ENCODE measurements around the gene BANF2. TPM values are rescaled to one million over a fixed set of nuclear protein-coding genes. Genes with fewer than 3 reads are reported as not detected.
"Not testable (repeated sequence)": the region's sequence is repeated elsewhere in the genome, so short reads cannot be mapped to it uniquely, and the experiment has no call there.

The BANF2 gene
- total RNA-seq, 3 donors from 2014 or later: not detected

- not testable (repeated sequence) for ATAC-seq; H3K27me3 Mint-ChIP-seq (ENCODE audit: low read depth); DNase-seq; H3K9me3 Mint-ChIP-seq; H3K4me3 Mint-ChIP-seq
- Mint-ChIP-seq H3K36me3 (ENCODE audit: insufficient read depth) (peaks cover 26% of the 10 kb centered on the region), H3K4me1 (ENCODE audit: low read depth) (peaks cover 28% of the 10 kb centered on the region)
These were observed 40.4 kb upstream of the BANF2 start for GRCh38 chr20:17659344-17659743.

- Mint-ChIP-seq H3K36me3 (ENCODE audit: insufficient read depth) (peaks cover 26% of the 10 kb centered on the region), H3K9me3 (no peaks in the 10 kb centered on the region), H3K4me1 (ENCODE audit: low read depth) (peaks cover 32% of the 10 kb centered on the region), H3K4me3 (no peak overlapping the region), H3K27me3 (ENCODE audit: low read depth) (no peaks in the 10 kb centered on the region)
- ATAC-seq (no peak), DNase-seq (no peak)
These were observed 40.0 kb upstream of the BANF2 start for GRCh38 chr20:17659801-17660200.

- H3K36me3 Mint-ChIP-seq (ENCODE audit: insufficient read depth): peaks cover 26% of the 10 kb centered on the region
- H3K9me3 Mint-ChIP-seq: no peaks in the 10 kb centered on the region
- H3K4me3 Mint-ChIP-seq: no peak overlapping the region
- no peaks in the 10 kb centered on the region for H3K27me3 Mint-ChIP-seq (ENCODE audit: low read depth)
- H3K4me1 Mint-ChIP-seq (ENCODE audit: low read depth): peaks cover 39% of the 10 kb centered on the region
- no peak for ATAC-seq
- DNase-seq: no peak
These were observed 39.1 kb upstream of the BANF2 start for GRCh38 chr20:17660667-17661066.

- Mint-ChIP-seq H3K9me3 (no peaks in the 10 kb centered on the region), H3K4me3 (no peak overlapping the region), H3K4me1 (ENCODE audit: low read depth) (peaks cover 44% of the 10 kb centered on the region), H3K27me3 (ENCODE audit: low read depth) (no peaks in the 10 kb centered on the region), H3K36me3 (ENCODE audit: insufficient read depth) (peaks cover 26% of the 10 kb centered on the region)
- ATAC-seq (no peak), DNase-seq (no peak)
These were observed 38.5 kb upstream of the BANF2 start for GRCh38 chr20:17661121-17661744.

- no peak for ATAC-seq
- Mint-ChIP-seq H3K27me3 (ENCODE audit: low read depth) (no peaks in the 10 kb centered on the region), H3K36me3 (ENCODE audit: insufficient read depth) (peaks cover 21% of the 10 kb centered on the region)
These were observed 37.3 kb upstream of the BANF2 start for GRCh38 chr20:17662333-17663039.

GRCh38 chr20:17663040-17663399 lies 36.7 kb upstream of the BANF2 start:
- DNase-seq (no peak), ATAC-seq (no peak)
- peaks cover 16% of the 10 kb centered on the region for H3K36me3 Mint-ChIP-seq (ENCODE audit: insufficient read depth)
- H3K9me3 Mint-ChIP-seq: no peaks in the 10 kb centered on the region
- H3K4me3 Mint-ChIP-seq: no peak overlapping the region
- no peaks in the 10 kb centered on the region for H3K27me3 Mint-ChIP-seq (ENCODE audit: low read depth)
- peaks cover 53% of the 10 kb centered on the region for H3K4me1 Mint-ChIP-seq (ENCODE audit: low read depth)

More at GRCh38 chr20:17662333-17663039, 37.3 kb upstream of the BANF2 start:
- Mint-ChIP-seq H3K9me3 (no peaks in the 10 kb centered on the region), H3K4me3 (no peak overlapping the region), H3K4me1 (ENCODE audit: low read depth) (peaks cover 51% of the 10 kb centered on the region)
- DNase-seq: no peak

- peaks cover 53% of the 10 kb centered on the region for H3K4me1 Mint-ChIP-seq (ENCODE audit: low read depth)
- no peak overlapping the region for H3K4me3 Mint-ChIP-seq
- peaks cover 11% of the 10 kb centered on the region for H3K36me3 Mint-ChIP-seq (ENCODE audit: insufficient read depth)
- DNase-seq (no peak), ATAC-seq (no peak)
- no peaks in the 10 kb centered on the region for H3K27me3 Mint-ChIP-seq (ENCODE audit: low read depth)
- no peaks in the 10 kb centered on the region for H3K9me3 Mint-ChIP-seq
These were observed 36.3 kb upstream of the BANF2 start for GRCh38 chr20:17663486-17663885.

GRCh38 chr20:17664025-17664633 lies 35.6 kb upstream of the BANF2 start:
- ATAC-seq (peak; percentile 53 to 56), DNase-seq (no peak)
- Mint-ChIP-seq H3K36me3 (ENCODE audit: insufficient read depth) (peaks cover 9% of the 10 kb centered on the region), H3K4me1 (ENCODE audit: low read depth) (peaks cover 54% of the 10 kb centered on the region), H3K4me3 (no peak overlapping the region), H3K9me3 (no peaks in the 10 kb centered on the region), H3K27me3 (ENCODE audit: low read depth) (no peaks in the 10 kb centered on the region)

GRCh38 chr20:17665756-17666155 lies 34.0 kb upstream of the BANF2 start:
- Mint-ChIP-seq H3K9me3 (no peaks in the 10 kb centered on the region), H3K4me1 (ENCODE audit: low read depth) (peaks cover 57% of the 10 kb centered on the region), H3K27me3 (ENCODE audit: low read depth) (no peaks in the 10 kb centered on the region), H3K4me3 (no peak overlapping the region), H3K36me3 (ENCODE audit: insufficient read depth) (peaks cover 4% of the 10 kb centered on the region)
- DNase-seq (no peak), ATAC-seq (no peak)

GRCh38 chr20:17666481-17666880 lies 33.3 kb upstream of the BANF2 start:
- Mint-ChIP-seq H3K9me3 (no peaks in the 10 kb centered on the region), H3K4me1 (ENCODE audit: low read depth) (peaks cover 55% of the 10 kb centered on the region), H3K36me3 (ENCODE audit: insufficient read depth) (peaks cover 6% of the 10 kb centered on the region), H3K27me3 (ENCODE audit: low read depth) (no peaks in the 10 kb centered on the region), H3K4me3 (no peak overlapping the region)
- DNase-seq: no peak
- no peak for ATAC-seq

- ATAC-seq (no peak), DNase-seq (no peak)
- Mint-ChIP-seq H3K9me3 (no peaks in the 10 kb centered on the region), H3K4me3 (no peak overlapping the region), H3K36me3 (ENCODE audit: insufficient read depth) (peaks cover 6% of the 10 kb centered on the region), H3K4me1 (ENCODE audit: low read depth) (peaks cover 48% of the 10 kb centered on the region), H3K27me3 (ENCODE audit: low read depth) (no peaks in the 10 kb centered on the region)
These were observed 32.3 kb upstream of the BANF2 start for GRCh38 chr20:17667445-17667844.

GRCh38 chr20:17668432-17668831 lies 31.3 kb upstream of the BANF2 start:
- DNase-seq (no peak), ATAC-seq (no peak)
- Mint-ChIP-seq H3K4me3 (no peak overlapping the region), H3K27me3 (ENCODE audit: low read depth) (no peaks in the 10 kb centered on the region), H3K36me3 (ENCODE audit: insufficient read depth) (peaks cover 10% of the 10 kb centered on the region), H3K4me1 (ENCODE audit: low read depth) (peaks cover 41% of the 10 kb centered on the region), H3K9me3 (no peaks in the 10 kb centered on the region)

- ATAC-seq: no peak
- Mint-ChIP-seq H3K4me1 (ENCODE audit: low read depth) (peaks cover 31% of the 10 kb centered on the region), H3K9me3 (no peaks in the 10 kb centered on the region), H3K27me3 (ENCODE audit: low read depth) (no peaks in the 10 kb centered on the region), H3K4me3 (no peak overlapping the region), H3K36me3 (ENCODE audit: insufficient read depth) (peaks cover 10% of the 10 kb centered on the region)
- no peak for DNase-seq
These were observed 30.3 kb upstream of the BANF2 start for GRCh38 chr20:17669306-17669931.

- DNase-seq (no peak), ATAC-seq (no peak)
- Mint-ChIP-seq H3K27me3 (ENCODE audit: low read depth) (no peaks in the 10 kb centered on the region), H3K4me3 (no peak overlapping the region), H3K9me3 (no peaks in the 10 kb centered on the region), H3K4me1 (ENCODE audit: low read depth) (peaks cover 19% of the 10 kb centered on the region), H3K36me3 (ENCODE audit: insufficient read depth) (peaks cover 13% of the 10 kb centered on the region)
These were observed 28.8 kb upstream of the BANF2 start for GRCh38 chr20:17671011-17671410.

All from activated T-cell treated with anti-CD3 and anti-CD28 coated beads, Interleukin-2, amount 50 U/mL, for 4 hours (primary cell).